Fibroblast of the aortic adventitia (primary cell): ENCODE results near the gene PIGU. TPM values are rescaled to one million over a fixed set of nuclear protein-coding genes. Genes with fewer than 3 reads are reported as not detected.
A peak's percentile ranks its signal among the peaks of the same experiment; 100 is the strongest.

Experiments
- DNase-seq: peaks from one replicate; pipeline ENCODE4 v3.0.0-alpha.2; 2010; ENCODE audit warnings: low read depth
- H3K4me3 ChIP-seq: 2 replicates; pipeline ENCODE4 v1.5.1; 2011; ENCODE audit warnings: low read depth, mild to moderate bottlenecking, control low read depth, low read length, moderate library complexity
- total RNA-seq: library from RNA; depleted of rRNA; stranded (reverse); fragments of >200 nt; gene quantifications from 2 replicates; pipeline ENCODE4 v1.2.3, GENCODE V29; 2012; ENCODE audit warnings: low replicate concordance
- TF ChIP-seq, protein P1 (sequence below): IDR thresholded peaks from 2 replicates; pipeline ENCODE4 v1.5.1; 2011; ENCODE audit warnings: mild to moderate bottlenecking, low read length, control low read depth, inconsistent platforms; ENCODE audit not compliant: insufficient read depth

PIGU gene
- total RNA-seq, 1 donor = 21.1 TPM

DNA sequence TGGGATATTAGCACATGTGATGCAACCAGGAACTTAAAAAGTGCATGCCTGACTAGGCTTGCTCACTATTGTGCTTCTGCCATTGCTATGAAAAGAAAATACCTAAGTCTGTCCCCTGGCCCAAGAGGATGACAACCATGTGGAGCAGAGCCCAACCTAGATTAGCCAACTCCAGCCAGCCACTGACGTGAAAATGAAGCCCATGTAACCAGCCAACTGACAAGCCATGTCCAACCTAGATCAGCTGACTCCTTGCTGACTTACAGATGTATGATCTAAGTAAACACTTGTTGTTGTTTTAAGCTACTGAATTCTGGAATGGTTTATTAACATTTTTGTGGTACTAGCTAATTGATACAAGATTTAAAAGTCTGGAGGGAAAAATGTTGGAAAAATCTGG, 47.5 kb downstream of the PIGU start:
- TF ChIP-seq, protein P1, sequence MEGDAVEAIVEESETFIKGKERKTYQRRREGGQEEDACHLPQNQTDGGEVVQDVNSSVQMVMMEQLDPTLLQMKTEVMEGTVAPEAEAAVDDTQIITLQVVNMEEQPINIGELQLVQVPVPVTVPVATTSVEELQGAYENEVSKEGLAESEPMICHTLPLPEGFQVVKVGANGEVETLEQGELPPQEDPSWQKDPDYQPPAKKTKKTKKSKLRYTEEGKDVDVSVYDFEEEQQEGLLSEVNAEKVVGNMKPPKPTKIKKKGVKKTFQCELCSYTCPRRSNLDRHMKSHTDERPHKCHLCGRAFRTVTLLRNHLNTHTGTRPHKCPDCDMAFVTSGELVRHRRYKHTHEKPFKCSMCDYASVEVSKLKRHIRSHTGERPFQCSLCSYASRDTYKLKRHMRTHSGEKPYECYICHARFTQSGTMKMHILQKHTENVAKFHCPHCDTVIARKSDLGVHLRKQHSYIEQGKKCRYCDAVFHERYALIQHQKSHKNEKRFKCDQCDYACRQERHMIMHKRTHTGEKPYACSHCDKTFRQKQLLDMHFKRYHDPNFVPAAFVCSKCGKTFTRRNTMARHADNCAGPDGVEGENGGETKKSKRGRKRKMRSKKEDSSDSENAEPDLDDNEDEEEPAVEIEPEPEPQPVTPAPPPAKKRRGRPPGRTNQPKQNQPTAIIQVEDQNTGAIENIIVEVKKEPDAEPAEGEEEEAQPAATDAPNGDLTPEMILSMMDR = no peak
- peak; percentile 43 for DNase-seq
- H3K4me3 ChIP-seq = no peak overlapping the region

DNA sequence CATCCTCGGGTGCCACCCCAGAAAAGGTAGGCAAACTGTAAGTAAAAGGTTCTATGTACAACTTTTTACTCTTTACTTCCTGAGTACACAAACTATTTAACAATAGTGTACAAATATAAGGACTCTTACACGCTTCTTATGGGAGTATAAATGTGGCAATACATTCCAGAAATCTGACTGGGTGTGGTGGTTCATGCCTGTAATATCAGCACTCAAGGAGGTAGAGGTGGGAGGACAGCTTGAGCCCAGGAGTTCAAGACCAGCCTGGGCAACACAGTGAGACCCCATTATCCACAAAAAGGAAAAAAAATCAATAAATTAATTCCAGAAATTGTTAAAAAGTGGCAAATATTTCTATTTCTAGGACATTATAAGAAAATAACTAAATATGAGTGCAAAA, 48.9 kb downstream of the PIGU start:
- TF ChIP-seq, protein P1 = no peak
- no peak overlapping the region for H3K4me3 ChIP-seq
- no peak for DNase-seq

DNA sequence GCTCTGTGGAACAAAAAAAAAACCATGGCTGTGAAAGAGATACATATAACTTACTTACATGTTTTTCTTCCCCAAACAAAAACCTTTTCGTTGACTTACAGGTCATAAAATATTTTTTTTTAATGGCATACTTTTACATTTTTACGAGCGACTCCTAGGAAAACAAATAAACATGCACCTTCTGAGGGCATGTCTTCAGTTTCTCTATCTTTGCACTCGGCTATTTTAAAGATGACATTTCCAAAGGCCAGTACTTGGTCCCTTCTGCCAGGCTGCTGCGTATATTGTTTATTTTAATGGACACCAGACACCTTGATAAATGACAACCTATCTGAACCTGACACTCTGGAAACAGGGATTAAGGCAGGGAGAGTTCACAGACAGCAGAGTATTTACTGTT, 49.4 kb downstream of the PIGU start:
- no peak for DNase-seq
- TF ChIP-seq, protein P1 = no peak
- H3K4me3 ChIP-seq = no peak overlapping the region

DNA sequence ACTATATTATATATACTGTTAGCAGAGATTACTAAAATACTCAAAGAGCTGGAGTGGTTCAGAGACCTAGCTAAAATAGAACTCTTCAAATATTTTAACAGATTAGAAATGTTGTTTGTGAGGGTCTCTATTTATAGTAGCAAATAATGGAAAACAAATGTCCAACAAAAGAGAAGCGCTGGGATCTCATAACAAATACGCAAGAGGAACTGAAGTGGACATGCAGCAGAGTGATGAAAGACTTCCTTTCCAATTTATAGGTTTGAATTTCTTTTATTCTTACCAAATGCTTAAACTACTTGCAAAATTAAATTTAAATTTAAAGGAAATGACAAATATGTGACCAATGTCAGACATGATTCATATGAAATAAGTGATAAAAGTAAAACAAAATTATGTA, 49.9 kb downstream of the PIGU start:
- no peak for DNase-seq
- TF ChIP-seq, protein P1 = no peak
- H3K4me3 ChIP-seq = no peak overlapping the region

DNA sequence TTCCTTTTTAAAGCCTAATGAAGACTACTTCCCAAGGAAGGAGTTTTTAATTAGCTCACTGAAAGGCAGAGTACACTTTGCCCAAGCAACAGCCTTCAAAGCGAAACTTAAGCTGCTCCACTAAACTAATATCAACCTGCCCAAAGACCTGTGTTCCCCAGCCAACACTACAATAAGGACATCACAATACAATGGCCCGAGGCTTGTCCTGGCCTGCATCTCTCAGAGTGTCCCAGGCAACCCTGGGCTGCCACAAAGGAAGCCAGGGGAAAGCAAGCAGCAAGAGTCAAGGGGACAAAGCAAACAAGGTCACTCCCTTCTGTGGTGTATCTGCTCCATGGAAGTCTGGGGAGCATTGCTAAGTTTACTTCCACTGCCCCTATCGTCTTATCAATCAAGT, 52.3 kb downstream of the PIGU start:
- H3K4me3 ChIP-seq = no peak overlapping the region
- TF ChIP-seq, protein P1 = no peak
- no peak for DNase-seq

DNA sequence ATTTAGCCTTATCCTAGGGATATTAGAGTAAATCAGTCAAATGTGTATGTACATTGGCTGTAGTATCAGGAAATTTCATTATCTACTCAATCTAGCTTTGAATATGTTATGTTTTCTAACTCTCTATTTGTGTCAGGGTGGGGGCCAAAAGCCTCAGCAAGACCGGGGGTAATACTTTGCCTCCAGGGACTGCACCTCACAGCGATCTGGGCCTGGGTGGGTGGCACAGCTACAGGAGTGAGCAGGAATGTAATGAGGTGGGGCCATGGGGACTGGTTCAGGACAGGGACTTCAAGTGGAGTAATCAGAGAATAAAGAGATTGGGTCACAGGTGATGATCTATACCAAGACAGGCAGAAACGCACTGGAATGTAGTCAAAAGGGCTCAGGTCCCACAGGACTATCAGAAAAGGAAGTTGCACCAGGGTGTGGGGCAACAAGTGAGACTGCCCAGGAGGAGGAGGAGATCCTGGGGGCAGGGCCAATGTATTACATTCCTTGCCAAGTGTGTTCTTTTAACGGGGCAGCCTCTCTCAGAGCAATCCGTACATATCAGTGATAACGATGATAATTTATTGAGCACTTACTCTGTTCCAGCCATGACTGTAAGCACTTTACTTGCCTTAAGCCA, 54.0 kb downstream of the PIGU start:
- no peak overlapping the region for H3K4me3 ChIP-seq
- DNase-seq = no peak
- TF ChIP-seq, protein P1 = no peak
